ENCODE results near the gene IGFBP4.
"Not testable (repeated sequence)": the region's sequence is repeated elsewhere in the genome, so short reads cannot be mapped to it uniquely, and the experiment has no call there.

IGFBP4 gene

GRCh38 chr17:40443196-40443987, at the start of gene IGFBP4:
IGFBP4 (plus strand) TSS chr17:40443450; CDS start chr17:40443736, 286 bp downstream.
- DNase-seq (ENCODE audit: low read depth) = peak; percentile 56

- no peak for DNase-seq (ENCODE audit: low read depth)
Observed at GRCh38 chr17:40399185-40399584, 44.1 kb upstream of the IGFBP4 start.

- DNase-seq (ENCODE audit: low read depth) = no peak
Observed at GRCh38 chr17:40402668-40403067, 40.6 kb upstream of the IGFBP4 start.

- DNase-seq (ENCODE audit: low read depth) = no peak
Observed at GRCh38 chr17:40404003-40404402, 39.2 kb upstream of the IGFBP4 start.

GRCh38 chr17:40407460-40407859, 35.8 kb upstream of the IGFBP4 start:
- DNase-seq (ENCODE audit: low read depth) = no peak

- not testable (repeated sequence) for DNase-seq (ENCODE audit: low read depth)
Observed at GRCh38 chr17:40409540-40409939, 33.7 kb upstream of the IGFBP4 start.

- DNase-seq (ENCODE audit: low read depth) = no peak
Observed at GRCh38 chr17:40410082-40410481, 33.2 kb upstream of the IGFBP4 start.

GRCh38 chr17:40411821-40412220, 31.4 kb upstream of the IGFBP4 start:
- DNase-seq (ENCODE audit: low read depth) = no peak

GRCh38 chr17:40412880-40413279, 30.4 kb upstream of the IGFBP4 start:
- no peak for DNase-seq (ENCODE audit: low read depth)

GRCh38 chr17:40414312-40414711, 28.9 kb upstream of the IGFBP4 start:
- DNase-seq (ENCODE audit: low read depth) = not testable (repeated sequence)

GRCh38 chr17:40415390-40415789, 27.9 kb upstream of the IGFBP4 start:
- no peak for DNase-seq (ENCODE audit: low read depth)

- DNase-seq (ENCODE audit: low read depth) = no peak
Observed at GRCh38 chr17:40416671-40417070, 26.6 kb upstream of the IGFBP4 start.

- DNase-seq (ENCODE audit: low read depth) = no peak
Observed at GRCh38 chr17:40417258-40417608, 26.0 kb upstream of the IGFBP4 start.

- DNase-seq (ENCODE audit: low read depth) = peak; percentile 83
Observed at GRCh38 chr17:40417609-40418427, 25.4 kb upstream of the IGFBP4 start, which contains the start of gene TOP2A. TOP2A (minus strand) TSS chr17:40417896; CDS start chr17:40417791, 105 bp downstream.

- no peak for DNase-seq (ENCODE audit: low read depth)
Observed at GRCh38 chr17:40418428-40418706, 24.9 kb upstream of the IGFBP4 start.

- DNase-seq (ENCODE audit: low read depth) = no peak
Observed at GRCh38 chr17:40419559-40420331, 23.5 kb upstream of the IGFBP4 start.

GRCh38 chr17:40422990-40423633, 20.1 kb upstream of the IGFBP4 start:
- DNase-seq (ENCODE audit: low read depth) = no peak

- DNase-seq (ENCODE audit: low read depth) = no peak
Observed at GRCh38 chr17:40425741-40426140, 17.5 kb upstream of the IGFBP4 start.

- DNase-seq (ENCODE audit: low read depth) = no peak
Observed at GRCh38 chr17:40427002-40427491, 16.2 kb upstream of the IGFBP4 start.

- DNase-seq (ENCODE audit: low read depth) = no peak
Observed at GRCh38 chr17:40430272-40431230, 12.7 kb upstream of the IGFBP4 start.

GRCh38 chr17:40431231-40431602, 12.0 kb upstream of the IGFBP4 start:
- DNase-seq (ENCODE audit: low read depth) = no peak
